ENCODE data around the gene LRRC61.

Gene LRRC61

GRCh38 chr7:150370612-150371071 is 47.5 kb downstream of the LRRC61 start:
- DNase-seq (ENCODE audit: low read depth in 2 of 2) = no peak

GRCh38 chr7:150371131-150371995 is 48.2 kb downstream of the LRRC61 start:
- DNase-seq (ENCODE audit: low read depth in 2 of 2) = no peak

GRCh38 chr7:150371996-150372270 is 48.8 kb downstream of the LRRC61 start:
- DNase-seq (ENCODE audit: low read depth in 2 of 2) = no peak

- no peak for DNase-seq (ENCODE audit: low read depth in 2 of 2)
These were observed 49.3 kb downstream of the LRRC61 start for GRCh38 chr7:150372271-150373048.

GRCh38 chr7:150373049-150373801 is 50.1 kb downstream of the LRRC61 start:
- DNase-seq (ENCODE audit: low read depth in 2 of 2) = no peak

GRCh38 chr7:150374026-150374425 is 50.9 kb downstream of the LRRC61 start:
- no peak for DNase-seq (ENCODE audit: low read depth in 2 of 2)

- DNase-seq (ENCODE audit: low read depth in 2 of 2) = no peak
These were observed 51.3 kb downstream of the LRRC61 start for GRCh38 chr7:150374472-150374871.

- DNase-seq (ENCODE audit: low read depth in 2 of 2) = peak in 1 of 2 donors; percentile 25
These were observed 52.7 kb downstream of the LRRC61 start for GRCh38 chr7:150375662-150376521.

- DNase-seq (ENCODE audit: low read depth in 2 of 2) = no peak
These were observed 53.4 kb downstream of the LRRC61 start for GRCh38 chr7:150376560-150376959.

- DNase-seq (ENCODE audit: low read depth in 2 of 2) = no peak
These were observed 54.0 kb downstream of the LRRC61 start for GRCh38 chr7:150377196-150377595.

- DNase-seq (ENCODE audit: low read depth in 2 of 2) = no peak
These were observed 54.5 kb downstream of the LRRC61 start for GRCh38 chr7:150377635-150378034.

GRCh38 chr7:150378115-150378852 is 55.1 kb downstream of the LRRC61 start:
- no peak for DNase-seq (ENCODE audit: low read depth in 2 of 2)

- DNase-seq (ENCODE audit: low read depth in 2 of 2) = peak; percentile 81 to 84
These were observed 55.8 kb downstream of the LRRC61 start, which contains the start of gene ZNF775 for GRCh38 chr7:150378853-150379440. TSS of gene ZNF775 (plus strand) at chr7:150379330. CDS start at chr7:150388471, 9,141 bp downstream.

GRCh38 chr7:150379441-150380379 is 56.6 kb downstream of the LRRC61 start:
- no peak for DNase-seq (ENCODE audit: low read depth in 2 of 2)

GRCh38 chr7:150380463-150380862 is 57.3 kb downstream of the LRRC61 start:
- DNase-seq (ENCODE audit: low read depth in 2 of 2) = no peak

- DNase-seq (ENCODE audit: low read depth in 2 of 2) = no peak
These were observed 57.9 kb downstream of the LRRC61 start for GRCh38 chr7:150381096-150381495.

GRCh38 chr7:150381785-150382122 is 58.6 kb downstream of the LRRC61 start:
- no peak for DNase-seq (ENCODE audit: low read depth in 2 of 2)

GRCh38 chr7:150382123-150382843 is 59.1 kb downstream of the LRRC61 start:
- no peak for DNase-seq (ENCODE audit: low read depth in 2 of 2)

All from stimulated activated CD8-positive, alpha-beta memory T cell treated with anti-CD3 and anti-CD28 coated beads, Interleukin-15, amount 100 ng/mL, for 4 hours (primary cell).